ENCODE measurements around the gene GFI1. TPM values are rescaled to one million over a fixed set of nuclear protein-coding genes. Genes with fewer than 3 reads are reported as not detected.

GFI1 gene
- total RNA-seq, 1 donor from 2014 or later: 0.25 TPM

Other genes with a start within 250 kb of the GFI1 start
- gene GLMN, start 187.9 kb downstream of the GFI1 start, total RNA-seq: 18.2 TPM
- 16.2 TPM for gene RPAP2, start 187.9 kb downstream of the GFI1 start, total RNA-seq

Measured in temporal lobe (tissue), 1 donor.